ENCODE measurements around the gene CAMK2D. TPM values are rescaled to one million over a fixed set of nuclear protein-coding genes. Genes with fewer than 3 reads are reported as not detected.

The CAMK2D gene
- total RNA-seq, 1 donor from 2014 or later: 31.7 TPM

- H3K36me3 Mint-ChIP-seq: peaks cover 5% of the 10 kb centered on the region
- DNase-seq (ENCODE audit: low spot score in 2 of 2, unreplicated experiment in 2 of 2): no peak
- H3K4me1 Mint-ChIP-seq: peaks cover 25% of the 10 kb centered on the region
- peaks cover 10% of the 10 kb centered on the region for H3K9me3 Mint-ChIP-seq
- no peak overlapping the region for H3K27ac Mint-ChIP-seq
- H3K27me3 Mint-ChIP-seq (ENCODE audit: low read depth): no peaks in the 10 kb centered on the region
- H3K4me3 Mint-ChIP-seq: no peak overlapping the region
- no peak for TF ChIP-seq CTCF (IDR thresholded peaks at IDR 0.05; ENCODE audit: unreplicated experiment)
Observed at GRCh38 chr4:113677325-113677724, 84.2 kb downstream of the CAMK2D start.

- Mint-ChIP-seq H3K27me3 (ENCODE audit: low read depth) (no peaks in the 10 kb centered on the region), H3K9me3 (peaks cover 4% of the 10 kb centered on the region), H3K36me3 (peaks cover 3% of the 10 kb centered on the region), H3K27ac (no peak overlapping the region), H3K4me3 (no peak overlapping the region), H3K4me1 (peaks cover 25% of the 10 kb centered on the region)
- DNase-seq (ENCODE audit: low spot score in 2 of 2, unreplicated experiment in 2 of 2): no peak
- TF ChIP-seq CTCF (IDR thresholded peaks at IDR 0.05; ENCODE audit: unreplicated experiment): no peak
Observed at GRCh38 chr4:113675731-113676697, 85.5 kb downstream of the CAMK2D start.

- Mint-ChIP-seq H3K27me3 (ENCODE audit: low read depth) (no peaks in the 10 kb centered on the region), H3K9me3 (no peaks in the 10 kb centered on the region), H3K27ac (no peak overlapping the region), H3K36me3 (no peaks in the 10 kb centered on the region), H3K4me1 (peaks cover 25% of the 10 kb centered on the region), H3K4me3 (no peak overlapping the region)
- no peak for TF ChIP-seq CTCF (IDR thresholded peaks at IDR 0.05; ENCODE audit: unreplicated experiment)
- DNase-seq (ENCODE audit: low spot score in 2 of 2, unreplicated experiment in 2 of 2): no peak
Observed at GRCh38 chr4:113674733-113675132, 86.8 kb downstream of the CAMK2D start.

- H3K27ac Mint-ChIP-seq: no peak overlapping the region
- H3K9me3 Mint-ChIP-seq: no peaks in the 10 kb centered on the region
- DNase-seq (ENCODE audit: low spot score in 2 of 2, unreplicated experiment in 2 of 2): no peak
- H3K4me3 Mint-ChIP-seq: no peak overlapping the region
- H3K27me3 Mint-ChIP-seq (ENCODE audit: low read depth): no peaks in the 10 kb centered on the region
- H3K36me3 Mint-ChIP-seq: no peaks in the 10 kb centered on the region
- peaks cover 25% of the 10 kb centered on the region for H3K4me1 Mint-ChIP-seq
- no peak for TF ChIP-seq CTCF (IDR thresholded peaks at IDR 0.05; ENCODE audit: unreplicated experiment)
Observed at GRCh38 chr4:113674251-113674650, 87.3 kb downstream of the CAMK2D start.

GRCh38 chr4:113673450-113673849 lies 88.1 kb downstream of the CAMK2D start:
- Mint-ChIP-seq H3K4me1 (peaks cover 25% of the 10 kb centered on the region), H3K27ac (no peak overlapping the region), H3K9me3 (no peaks in the 10 kb centered on the region), H3K36me3 (no peaks in the 10 kb centered on the region), H3K27me3 (ENCODE audit: low read depth) (no peaks in the 10 kb centered on the region), H3K4me3 (no peak overlapping the region)
- no peak for DNase-seq (ENCODE audit: low spot score in 2 of 2, unreplicated experiment in 2 of 2)
- TF ChIP-seq CTCF (IDR thresholded peaks at IDR 0.05; ENCODE audit: unreplicated experiment): no peak

Data from mesothelial cell of epicardium (in vitro differentiated cells).